Naive thymus-derived CD8-positive, alpha-beta T cell (primary cell): ENCODE measurements around the gene COA1. TPM values are rescaled to one million over a fixed set of nuclear protein-coding genes. Genes with fewer than 3 reads are reported as not detected.
"Not testable (repeated sequence)": the region's sequence is repeated elsewhere in the genome, so short reads cannot be mapped to it uniquely, and the experiment has no call there.

Source experiments
- ATAC-seq, 2 donors: fragments of 150-1000 bp; cut with Tn5 transposase in 1 of 2; sonication (Bioruptor Pico), chemical (Tn5 transposase) in 1 of 2; 1 replicate in 1 of 2; 2 replicates in 1 of 2; pipeline ENCODE4 v1.10.0; 2021; ENCODE audit warnings: mild to moderate bottlenecking in 2 of 2, moderate library complexity in 2 of 2
- POLR2A ChIA-PET: fragments of 350-600 bp; sonication (Branson Sonifier 250); formaldehyde crosslinking; loops from one replicate; lab custom pipeline; 2021; ENCODE audit warnings: antibody characterized with exemption; lab: Charles Lee
- DNase-seq, 10 donors: peaks; one replicate each; pipeline versions ENCODE4 v3.0.0 to v3.0.0-alpha.2; 2020 to 2022
- H3K27ac Mint-ChIP-seq, 10 donors: one replicate each; pipeline ENCODE4 v1.8.0; 2020 to 2022; ENCODE audit warnings: mild to moderate bottlenecking in 10 of 10, mixed read lengths in 10 of 10, moderate library complexity in 4 of 10, inconsistent platforms in 1 of 10
- H3K27me3 Mint-ChIP-seq, 5 donors: one replicate each; pipeline ENCODE4 v1.8.0; 2021 to 2022; ENCODE audit warnings: mixed read lengths in 5 of 5
- H3K36me3 Mint-ChIP-seq, 3 donors: one replicate each; pipeline ENCODE4 v1.8.0; 2020 to 2022; ENCODE audit warnings: mixed read lengths in 3 of 3, mild to moderate bottlenecking in 2 of 3, inconsistent platforms in 1 of 3
- H3K4me1 Mint-ChIP-seq, 4 donors: one replicate each; pipeline ENCODE4 v1.8.0; 2021 to 2022; ENCODE audit warnings: mixed read lengths in 4 of 4
- H3K4me3 Mint-ChIP-seq, 10 donors: one replicate each; pipeline ENCODE4 v1.8.0; 2020 to 2022; ENCODE audit warnings: mild to moderate bottlenecking in 10 of 10, mixed read lengths in 10 of 10, moderate library complexity in 6 of 10, inconsistent platforms in 1 of 10
- H3K9me3 Mint-ChIP-seq, 9 donors: one replicate each; pipeline ENCODE4 v1.8.0; 2020 to 2022; ENCODE audit warnings: mixed read lengths in 9 of 9, mild to moderate bottlenecking in 3 of 9, inconsistent platforms in 1 of 9, moderate library complexity in 1 of 9
- polyA plus RNA-seq, 3 donors: library from polyadenylated mRNA; unstranded; fragments of 300-500 nt; fragmentation: Illumina TruSeq; gene quantifications; one replicate each; pipeline ENCODE4 v1.2.3, GENCODE V29; 2021
- total RNA-seq, 8 experiments: library from RNA in 2 of 8; stranded (reverse) in 2 of 8; gene quantifications; one replicate each; pipeline ENCODE4 v1.2.3 and lab custom pipeline; 2021 to 2026

Gene COA1
- total and polyA plus RNA-seq, 5 experiments from 2014 or later = 102 to 219 (median 121) TPM

DNA sequence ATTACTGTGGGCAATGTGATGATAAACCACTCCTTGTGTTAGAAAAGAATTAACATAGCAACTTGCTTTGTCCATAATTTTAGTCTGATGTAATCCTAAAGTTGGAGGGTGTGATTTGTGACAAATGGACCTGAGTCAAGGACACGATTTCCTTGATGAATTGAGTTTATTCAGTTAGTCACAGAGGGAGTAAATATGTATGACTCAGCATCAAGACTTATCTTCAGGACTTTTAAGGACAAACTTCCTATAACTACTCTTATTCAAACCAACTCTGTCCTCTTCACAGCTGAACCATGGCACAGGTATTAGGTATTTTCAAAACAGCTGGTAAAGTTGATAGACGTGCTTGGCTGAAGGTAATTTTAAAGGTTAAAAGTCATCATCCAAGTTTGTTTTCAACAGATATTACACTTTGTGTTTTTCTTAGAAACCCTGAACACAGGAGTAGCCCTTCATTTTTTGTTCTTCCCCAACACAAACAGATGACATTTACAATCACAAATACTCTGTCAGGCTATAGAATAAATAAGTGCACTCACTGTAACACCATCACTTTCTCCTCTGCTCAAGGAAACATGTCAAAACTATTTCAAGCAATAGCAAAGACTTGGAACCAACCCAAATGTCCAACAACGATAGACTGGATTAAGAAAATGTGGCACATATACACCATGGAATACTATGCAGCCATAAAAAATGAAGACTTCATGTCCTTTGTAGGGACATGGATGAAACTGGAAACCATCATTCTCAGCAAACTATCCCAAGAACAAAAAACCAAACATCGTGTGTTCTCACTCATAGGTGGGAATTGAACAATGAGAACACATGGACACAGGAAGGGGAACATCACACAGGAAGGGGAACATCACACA lies 54.5 kb downstream of the COA1 start:
- H3K4me1 Mint-ChIP-seq = peaks cover 24 to 86% (median 73%) of the 10 kb centered on the region in 4 donors
- H3K4me3 Mint-ChIP-seq = no peak overlapping the region
- H3K27ac Mint-ChIP-seq = peak overlapping the region in 7 of 10 donors; percentile 23 to 62 (median 51)
- H3K27me3 Mint-ChIP-seq = no peaks in the 10 kb centered on the region
- peaks cover 0 to 13% (median 1%) of the 10 kb centered on the region in 9 donors for H3K9me3 Mint-ChIP-seq
- H3K36me3 Mint-ChIP-seq = peaks cover 8 to 22% (median 9%) of the 10 kb centered on the region in 3 donors
- ATAC-seq = no peak
- POLR2A ChIA-PET = interaction anchor here (1.0 kb wide), 1 partner anchor 25 kb away, joined by 3 read pairs; no protein-coding TSS in a partner anchor
- no peak for DNase-seq

DNA sequence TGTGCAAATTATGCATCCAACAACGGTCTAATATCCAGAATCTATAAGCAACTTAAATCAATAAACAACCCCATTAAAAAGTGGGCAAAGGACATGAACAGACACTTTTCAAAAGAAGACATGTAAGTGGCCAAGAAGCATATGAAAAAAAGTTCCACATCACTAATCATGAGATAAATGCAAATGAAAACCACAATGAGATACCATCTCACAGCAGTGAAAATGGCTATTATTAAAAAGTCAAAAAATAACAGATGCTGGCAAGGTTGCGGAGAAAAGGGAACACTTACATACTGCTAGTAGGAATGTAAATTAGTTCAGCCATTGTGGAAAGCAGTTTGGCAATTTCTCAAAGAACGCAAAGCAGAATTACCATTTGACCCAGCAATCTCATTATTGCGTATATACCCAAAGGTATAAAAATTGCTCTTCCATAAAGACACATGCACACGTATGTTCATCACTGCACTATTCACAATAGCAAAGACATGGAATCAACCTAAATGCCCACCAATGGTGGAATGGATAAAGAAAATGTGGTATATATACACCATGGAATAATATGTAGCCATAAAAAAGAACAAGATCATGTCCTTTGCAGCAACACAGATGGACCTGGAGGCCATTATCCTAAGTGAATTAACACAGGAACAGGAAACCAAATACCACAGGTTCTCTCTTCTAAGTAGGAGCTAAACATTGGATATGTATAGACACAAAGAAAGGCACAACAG lies 55.9 kb downstream of the COA1 start:
- H3K4me3 Mint-ChIP-seq, DNase-seq, ATAC-seq, H3K27me3 Mint-ChIP-seq, POLR2A ChIA-PET: not testable (repeated sequence)
- peaks cover 25 to 89% (median 73%) of the 10 kb centered on the region in 4 donors for H3K4me1 Mint-ChIP-seq
- H3K27ac Mint-ChIP-seq = peak overlapping the region in 4 of 10 donors; percentile 21 to 64 (median 56)
- H3K36me3 Mint-ChIP-seq = peaks cover 8 to 26% (median 11%) of the 10 kb centered on the region in 3 donors
- peaks cover 0 to 13% (median 1%) of the 10 kb centered on the region in 9 donors for H3K9me3 Mint-ChIP-seq

DNA sequence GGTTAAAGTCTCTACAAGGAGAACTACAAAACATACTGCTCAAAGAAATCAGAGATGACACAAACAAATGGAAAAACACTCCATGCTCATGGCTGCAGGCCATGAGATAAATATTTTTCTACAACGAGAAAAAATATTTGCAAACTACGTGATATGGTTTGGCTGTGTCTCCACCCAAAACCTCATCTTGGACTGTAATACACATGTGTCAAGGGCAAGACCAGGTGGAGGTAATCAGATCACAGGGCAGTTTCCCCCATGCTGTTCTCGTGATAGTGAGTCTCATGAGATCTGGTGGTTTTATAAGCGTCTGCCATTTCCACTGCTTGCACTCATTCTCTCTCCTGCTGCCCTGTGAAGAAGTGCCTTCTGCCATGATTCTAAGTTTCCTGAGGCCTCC lies 57.8 kb downstream of the COA1 start:
- Mint-ChIP-seq H3K4me1 (peaks cover 25 to 78% (median 69%) of the 10 kb centered on the region in 4 donors), H3K27me3 (no peaks in the 10 kb centered on the region), H3K27ac (peak overlapping the region in 5 of 10 donors; percentile 40 to 90 (median 63)), H3K9me3 (peaks cover 0 to 17% (median 5%) of the 10 kb centered on the region in 9 donors), H3K36me3 (peaks cover 18 to 41% (median 18%) of the 10 kb centered on the region in 3 donors), H3K4me3 (no peak overlapping the region)
- POLR2A ChIA-PET = no interaction called here
- no peak for DNase-seq
- ATAC-seq = no peak

DNA sequence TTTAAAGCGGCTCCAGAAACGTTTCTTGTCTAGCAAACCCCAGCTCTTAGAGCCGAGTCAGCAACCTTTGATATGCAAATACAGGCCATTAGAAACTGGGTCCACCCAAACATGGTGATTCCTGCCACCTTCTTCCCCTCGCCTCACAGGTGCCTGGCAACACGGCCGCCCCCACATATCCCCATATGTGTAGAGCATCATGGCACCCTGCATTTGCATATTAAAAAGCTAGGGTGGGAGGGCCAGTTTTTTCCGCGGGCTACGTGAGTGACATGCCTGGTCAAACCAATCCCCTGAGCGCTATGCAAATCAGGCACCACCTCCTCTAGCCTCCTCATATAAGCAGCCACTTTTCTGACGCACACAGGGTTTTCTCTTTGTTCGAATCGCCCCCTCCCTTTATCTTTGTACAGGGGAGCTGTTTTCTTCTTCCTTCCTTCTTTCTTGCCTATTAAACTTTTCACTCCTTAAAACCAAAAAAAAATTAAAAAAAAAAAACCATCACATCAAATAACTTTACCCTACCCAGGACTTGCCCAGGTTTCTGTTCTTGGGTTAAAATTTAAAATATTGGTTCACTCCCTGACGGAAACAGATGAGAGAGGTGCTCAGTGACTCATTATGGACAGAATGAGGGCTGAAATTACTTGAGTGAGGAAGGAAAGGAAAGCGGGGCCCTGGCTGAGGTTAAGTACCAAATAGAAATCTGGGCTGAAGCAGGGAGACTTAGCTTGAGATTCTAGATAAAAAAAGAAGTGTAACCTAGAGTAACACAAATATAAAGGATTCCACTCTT lies 59.8 kb downstream of the COA1 start:
- peak; percentile 78 to 83 for ATAC-seq
- Mint-ChIP-seq H3K27ac (peak overlapping the region; percentile 63 to 90 (median 88)), H3K4me3 (peak overlapping the region; percentile 47 to 81 (median 68)), H3K9me3 (peaks cover 0 to 17% (median 5%) of the 10 kb centered on the region in 9 donors), H3K36me3 (peaks cover 18 to 40% (median 21%) of the 10 kb centered on the region in 3 donors), H3K27me3 (no peaks in the 10 kb centered on the region), H3K4me1 (peaks cover 26 to 84% (median 76%) of the 10 kb centered on the region in 4 donors)
- peak in 8 of 10 donors; percentile 43 to 77 (median 55) for DNase-seq
- POLR2A ChIA-PET = interaction anchor here (0.7 to 2.4 kb wide), 8 partner anchors 9 to 86 kb away, joined by 3 to 17 read pairs (median 6); partner anchors contain the start of gene STK17A

DNA sequence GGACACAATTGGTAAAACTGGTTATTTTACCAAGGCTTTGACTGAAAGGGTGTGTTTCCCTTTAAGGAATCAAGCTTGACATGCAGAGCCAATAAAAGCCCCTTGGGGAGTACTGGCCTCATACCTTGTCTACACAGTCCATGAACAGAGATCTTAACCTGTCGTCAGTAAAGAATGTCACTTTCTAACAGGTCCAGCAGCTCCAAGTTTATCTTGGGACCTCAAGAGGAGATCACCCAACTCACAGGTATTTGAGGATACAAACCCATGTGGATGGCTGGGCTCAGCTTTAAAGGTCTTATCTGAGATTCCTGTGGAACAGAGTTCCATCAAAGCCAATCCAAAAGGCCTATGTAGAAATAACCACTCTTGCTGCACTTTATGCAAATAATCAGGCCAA lies 61.3 kb downstream of the COA1 start:
- H3K9me3 Mint-ChIP-seq = peaks cover 0 to 15% (median 4%) of the 10 kb centered on the region in 9 donors
- H3K4me1 Mint-ChIP-seq = peaks cover 25 to 81% (median 70%) of the 10 kb centered on the region in 4 donors
- H3K27ac Mint-ChIP-seq = peak overlapping the region in 7 of 10 donors; percentile 7 to 90 (median 46)
- H3K36me3 Mint-ChIP-seq = peaks cover 21 to 37% (median 23%) of the 10 kb centered on the region in 3 donors
- H3K4me3 Mint-ChIP-seq = no peak overlapping the region
- H3K27me3 Mint-ChIP-seq = no peaks in the 10 kb centered on the region
- ATAC-seq (no peak), DNase-seq (no peak)
- POLR2A ChIA-PET = interaction anchor here (1.4 to 2.4 kb wide), 4 partner anchors 20 to 85 kb away, joined by 3 to 17 read pairs (median 9); partner anchors contain the start of gene STK17A

DNA sequence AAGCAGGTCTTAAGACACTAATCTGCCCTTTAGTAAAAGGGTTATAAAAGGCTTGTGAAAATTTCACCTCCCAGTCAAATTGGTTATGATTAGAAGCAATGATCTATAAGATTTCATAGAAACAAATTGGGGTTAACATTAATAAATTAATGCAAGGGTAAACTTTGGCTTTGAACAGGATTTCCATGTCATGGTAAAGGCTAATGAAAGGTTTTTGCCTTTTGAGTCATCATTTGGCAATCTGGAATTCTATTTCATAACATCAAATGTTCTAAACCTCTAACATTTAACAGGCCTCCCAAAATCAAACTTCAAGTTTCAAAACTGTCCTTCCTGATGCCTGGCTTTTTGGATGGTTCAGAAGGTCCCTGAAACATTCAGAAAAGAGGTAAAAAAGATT lies 62.4 kb downstream of the COA1 start:
- POLR2A ChIA-PET = interaction anchor here (0.8 kb wide), 1 partner anchor 82 kb away, joined by 3 read pairs; no protein-coding TSS in a partner anchor
- DNase-seq = no peak
- H3K36me3 Mint-ChIP-seq = peaks cover 18 to 30% (median 22%) of the 10 kb centered on the region in 3 donors

DNA sequence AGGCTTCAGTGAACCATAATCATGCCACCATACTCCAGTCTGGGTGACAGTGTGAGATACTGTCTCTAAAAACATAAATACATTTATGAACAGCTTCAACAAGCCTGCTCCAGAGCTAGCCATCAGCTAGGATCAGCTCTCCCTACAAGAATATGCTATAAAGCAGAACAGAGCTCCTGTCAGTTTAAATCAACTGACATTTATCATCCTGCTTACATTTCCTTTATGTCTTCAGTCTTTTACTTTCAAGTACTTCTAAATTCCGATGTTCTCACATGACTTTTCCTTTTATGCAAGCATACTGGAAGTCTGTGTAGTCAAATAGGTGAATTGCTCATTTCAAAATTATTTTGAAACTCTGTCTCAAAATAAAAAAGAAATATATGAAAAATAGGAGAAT lies 64.6 kb downstream of the COA1 start:
- peaks cover 0 to 11% (median 3%) of the 10 kb centered on the region in 9 donors for H3K9me3 Mint-ChIP-seq
- peak overlapping the region; percentile 38 to 91 (median 86) for H3K27ac Mint-ChIP-seq
- peak overlapping the region in 8 of 10 donors; percentile 16 to 63 (median 42) for H3K4me3 Mint-ChIP-seq
- ATAC-seq (no peak), DNase-seq (no peak)
- POLR2A ChIA-PET = no interaction called here
- H3K27me3 Mint-ChIP-seq = no peaks in the 10 kb centered on the region
- peaks cover 32 to 68% (median 60%) of the 10 kb centered on the region in 4 donors for H3K4me1 Mint-ChIP-seq
- H3K36me3 Mint-ChIP-seq = peaks cover 13 to 25% (median 20%) of the 10 kb centered on the region in 3 donors

More for the DNA sequence above, 62.4 kb downstream of the COA1 start:
- Mint-ChIP-seq H3K27ac (peak overlapping the region in 5 of 10 donors; percentile 21 to 90 (median 62)), H3K4me1 (peaks cover 23 to 74% (median 64%) of the 10 kb centered on the region in 4 donors), H3K9me3 (peaks cover 0 to 11% (median 3%) of the 10 kb centered on the region in 9 donors), H3K27me3 (no peaks in the 10 kb centered on the region), H3K4me3 (no peak overlapping the region)
- ATAC-seq = no peak

DNA sequence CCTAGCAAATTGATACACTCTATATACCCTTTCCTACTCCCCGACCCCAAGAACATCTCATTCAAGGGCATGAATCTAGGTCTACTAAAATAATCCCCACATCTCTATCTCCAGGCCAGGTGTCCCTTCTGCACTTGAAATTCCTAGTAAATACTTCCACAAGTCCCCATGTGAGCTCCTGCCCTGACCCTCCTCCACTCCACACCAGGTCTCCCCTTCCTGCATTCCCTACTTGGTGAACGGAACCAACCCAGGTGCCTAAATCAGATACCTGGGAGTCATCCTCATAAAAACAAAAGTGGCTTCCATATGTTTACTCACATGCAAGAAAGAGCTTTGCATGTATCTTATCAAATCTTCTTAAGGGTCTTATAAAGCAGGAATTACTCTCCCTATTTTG lies 69.2 kb downstream of the COA1 start:
- POLR2A ChIA-PET = interaction anchor here (0.8 to 2.5 kb wide), 3 partner anchors 9 to 15 kb away, joined by 3 to 16 read pairs (median 3); no protein-coding TSS in a partner anchor
- Mint-ChIP-seq H3K27me3 (no peaks in the 10 kb centered on the region), H3K9me3 (peaks cover 0 to 5% (median 0%) of the 10 kb centered on the region in 9 donors), H3K36me3 (peaks cover 3 to 20% (median 4%) of the 10 kb centered on the region in 3 donors), H3K4me1 (peaks cover 33 to 60% (median 54%) of the 10 kb centered on the region in 4 donors), H3K4me3 (peak overlapping the region in 8 of 10 donors; percentile 1 to 60 (median 13)), H3K27ac (peak overlapping the region; percentile 42 to 94 (median 84))
- ATAC-seq = no peak
- DNase-seq = no peak

DNA sequence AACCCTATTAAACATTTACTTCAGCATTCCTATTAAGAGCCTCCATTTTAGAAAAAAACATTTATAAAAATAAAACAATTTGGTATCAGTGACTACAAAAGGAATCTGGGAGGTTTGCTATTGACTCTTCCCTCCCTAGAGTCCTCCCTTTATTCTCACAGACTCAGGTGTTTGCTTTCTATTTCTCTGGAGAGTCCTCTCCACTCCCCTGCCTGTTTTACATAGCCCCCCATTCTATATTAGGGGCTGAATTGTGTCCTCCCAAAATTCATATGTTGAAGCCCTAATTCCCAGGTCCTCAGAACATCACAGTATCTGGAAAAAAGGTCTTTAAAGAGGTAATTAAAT lies 69.8 kb downstream of the COA1 start:
- Mint-ChIP-seq H3K27ac (peak overlapping the region; percentile 34 to 94 (median 84)), H3K4me1 (peaks cover 31 to 57% (median 52%) of the 10 kb centered on the region in 4 donors)
- POLR2A ChIA-PET = interaction anchor here (2.5 kb wide), 1 partner anchor 10 kb away, joined by 16 read pairs; no protein-coding TSS in a partner anchor

DNA sequence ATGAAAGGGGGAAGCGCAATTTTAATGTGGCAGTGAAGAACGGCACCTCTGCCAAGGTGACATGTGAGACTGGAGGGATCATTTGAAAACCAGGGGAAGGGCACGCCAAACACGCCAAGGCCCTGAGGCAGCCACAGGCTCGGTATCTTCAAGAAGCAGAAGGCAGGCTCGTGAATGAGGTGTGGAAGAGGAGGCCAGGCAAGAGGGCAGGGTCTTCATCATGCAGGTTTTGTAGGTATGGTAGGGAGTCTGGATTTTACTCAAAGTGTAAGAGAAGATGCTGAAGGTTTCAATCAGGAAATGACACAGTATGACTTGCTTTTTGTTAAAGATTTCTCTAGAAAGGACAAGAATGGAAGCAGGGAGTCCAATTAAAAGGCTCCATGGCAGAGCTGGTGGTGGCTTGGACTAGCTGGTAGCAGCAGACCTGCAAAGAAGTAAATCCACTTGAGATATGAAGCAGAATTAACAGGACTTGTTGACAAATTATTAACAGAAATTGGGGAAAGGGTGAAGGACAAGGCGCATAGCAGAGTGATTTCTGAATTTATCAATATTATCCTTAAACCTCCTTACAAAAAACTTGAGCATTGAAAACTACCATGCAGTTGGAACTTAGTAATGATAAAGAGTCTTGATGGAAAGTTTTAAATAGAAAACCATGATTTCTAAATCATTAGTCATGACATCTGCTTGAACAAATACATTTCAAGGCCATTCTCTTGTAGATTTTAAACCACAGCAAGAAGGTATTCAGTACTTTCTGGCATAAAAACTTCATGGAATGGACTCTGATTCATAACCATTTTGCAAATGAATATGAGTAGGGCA lies 70.4 kb downstream of the COA1 start:
- H3K4me3 Mint-ChIP-seq = peak overlapping the region; percentile 27 to 83 (median 57)
- DNase-seq (no peak), ATAC-seq (peak; percentile 30 to 45)
- H3K36me3 Mint-ChIP-seq = peaks cover 8 to 27% (median 10%) of the 10 kb centered on the region in 3 donors
- POLR2A ChIA-PET = interaction anchor here (0.6 to 2.5 kb wide), 2 partner anchors 9 to 10 kb away, joined by 3 to 16 read pairs; no protein-coding TSS in a partner anchor
- H3K27ac Mint-ChIP-seq = peak overlapping the region; percentile 37 to 94 (median 86)
- peaks cover 35 to 57% (median 54%) of the 10 kb centered on the region in 4 donors for H3K4me1 Mint-ChIP-seq
- no peaks in the 10 kb centered on the region for H3K27me3 Mint-ChIP-seq
- H3K9me3 Mint-ChIP-seq = peaks cover 0 to 10% (median 0%) of the 10 kb centered on the region in 9 donors

More for the DNA sequence above, 69.8 kb downstream of the COA1 start:
- peak in 1 of 2 donors; percentile 8 for ATAC-seq
- Mint-ChIP-seq H3K4me3 (peak overlapping the region in 6 of 10 donors; percentile 1 to 60 (median 34)), H3K9me3 (peaks cover 0 to 5% (median 0%) of the 10 kb centered on the region in 9 donors), H3K36me3 (peaks cover 5 to 22% (median 6%) of the 10 kb centered on the region in 3 donors), H3K27me3 (no peaks in the 10 kb centered on the region)
- DNase-seq = no peak
